WTC11 (cell line): Measurements from ENCODE around the gene PSD2. TPM values are rescaled to one million over a fixed set of nuclear protein-coding genes. Genes with fewer than 3 reads are reported as not detected.

Experiments used
- ATAC-seq: fragments of 200-7000 bp; cut with Tn5 transposase; 2 replicates; pipeline ENCODE4 v1.10.0; 2021; ENCODE audit warnings: mild to moderate bottlenecking, moderate library complexity
- CTCF ChIA-PET: fragments of 300-600 bp; sonication (Branson Sonifier 250); formaldehyde crosslinking; loops from one replicate; lab custom pipeline; 2021; ENCODE audit warnings: antibody characterized with exemption; lab: Charles Lee
- POLR2A ChIA-PET: fragments of 350-600 bp; sonication (Branson Sonifier 250); formaldehyde crosslinking; loops from one replicate; lab custom pipeline; 2021; ENCODE audit warnings: antibody characterized with exemption; lab: Charles Lee
- DNase-seq: peaks from one replicate; pipeline ENCODE4 v3.0.0; 2021; ENCODE audit warnings: low spot score
- H3K27ac Mint-ChIP-seq: 2 replicates; pipeline ENCODE4 v1.8.0; 2021; ENCODE audit warnings: mixed read lengths
- H3K27me3 Mint-ChIP-seq: 2 replicates; pipeline ENCODE4 v1.8.0; 2021; ENCODE audit warnings: low read depth, mild to moderate bottlenecking, moderate library complexity, mixed read lengths
- H3K36me3 Mint-ChIP-seq: 2 replicates; pipeline ENCODE4 v1.8.0; 2021; ENCODE audit warnings: mixed read lengths
- H3K4me1 Mint-ChIP-seq: 2 replicates; pipeline ENCODE4 v1.8.0; 2022; ENCODE audit warnings: mixed read lengths
- H3K4me3 Mint-ChIP-seq: 2 replicates; pipeline ENCODE4 v1.8.0; 2021; ENCODE audit warnings: mild to moderate bottlenecking, moderate library complexity, mixed read lengths
- H3K9me3 Mint-ChIP-seq: 2 replicates; pipeline ENCODE4 v1.8.0; 2021; ENCODE audit warnings: mixed read lengths
- CREB1 ChIP-seq: sonication (generic); formaldehyde crosslinking; IDR thresholded peaks from 2 replicates; pipeline ENCODE4 v1.8.0; 2023; ENCODE audit warnings: mild to moderate bottlenecking, missing genetic modification reagents
- ELF4 ChIP-seq: sonication (generic); formaldehyde crosslinking; IDR thresholded peaks from 2 replicates; pipeline ENCODE4 v1.8.1; 2022; ENCODE audit warnings: low read depth, mild to moderate bottlenecking, moderate library complexity, missing genetic modification reagents
- ETV6 ChIP-seq: sonication (generic); formaldehyde crosslinking; IDR thresholded peaks from 2 replicates; pipeline ENCODE4 v1.8.1; 2022; ENCODE audit warnings: mild to moderate bottlenecking, missing genetic modification reagents
- JAZF1 ChIP-seq: fragments of 250-450 bp; sonication (Bioruptor Pico); IDR thresholded peaks from 2 replicates; pipeline ENCODE4 v1.9.0; 2021; ENCODE audit warnings: moderate library complexity, mild to moderate bottlenecking, inconsistent platforms
- NFYB ChIP-seq: sonication (generic); formaldehyde crosslinking; conservative IDR thresholded peaks from 2 replicates; pipeline ENCODE4 v1.8.0; 2022; ENCODE audit warnings: low read depth, missing genetic modification reagents
- NR1H2 ChIP-seq: sonication (generic); formaldehyde crosslinking; IDR thresholded peaks from 2 replicates; pipeline ENCODE4 v1.9.0; 2021; ENCODE audit warnings: mild to moderate bottlenecking, moderate library complexity, missing genetic modification reagents
- SOX15 ChIP-seq: fragments of 250-450 bp; sonication (Bioruptor Pico); IDR thresholded peaks from 2 replicates; pipeline ENCODE4 v1.9.0; 2021; ENCODE audit warnings: mild to moderate bottlenecking
- ZBTB21 ChIP-seq: sonication (generic); formaldehyde crosslinking; IDR thresholded peaks from 2 replicates; pipeline ENCODE4 v1.8.1; 2023; ENCODE audit warnings: mild to moderate bottlenecking, missing genetic modification reagents, borderline replicate concordance
- ZNF317 ChIP-seq: sonication (generic); formaldehyde crosslinking; IDR thresholded peaks from 2 replicates; pipeline ENCODE4 v1.8.1; 2023; ENCODE audit warnings: low read depth, mild to moderate bottlenecking, moderate library complexity, missing genetic modification reagents, borderline replicate concordance
- total RNA-seq: library from RNA; stranded (reverse); gene quantifications from 3 replicates; pipeline ENCODE4 v1.2.3, GENCODE V29; 2021
- TF ChIP-seq, protein P1 (sequence below): sonication (generic); formaldehyde crosslinking; IDR thresholded peaks from 2 replicates; pipeline ENCODE4 v1.8.1; 2023; ENCODE audit warnings: mild to moderate bottlenecking, moderate library complexity, missing genetic modification reagents
- TF ChIP-seq, protein P2 (sequence below): fragments of 250-450 bp; sonication (Bioruptor Pico); conservative IDR thresholded peaks from 2 replicates; pipeline ENCODE4 v1.9.0; 2021; ENCODE audit warnings: mild to moderate bottlenecking
- TF ChIP-seq, protein P3 (sequence below): fragments of 250-450 bp; sonication (Bioruptor Pico); IDR thresholded peaks from 2 replicates; pipeline ENCODE4 v2.1.2; 2022; ENCODE audit warnings: mild to moderate bottlenecking, moderate library complexity
- TF ChIP-seq, protein P4 (sequence below): sonication (generic); formaldehyde crosslinking; IDR thresholded peaks from 2 replicates; pipeline ENCODE4 v1.8.1; 2023; ENCODE audit warnings: mild to moderate bottlenecking, missing genetic modification reagents, moderate library complexity
- TF ChIP-seq, protein P5 (sequence below): sonication (generic); formaldehyde crosslinking; IDR thresholded peaks from 2 replicates; pipeline ENCODE4 v1.8.0; 2022; ENCODE audit warnings: missing genetic modification reagents
- TF ChIP-seq, protein P6 (sequence below): sonication (generic); formaldehyde crosslinking; IDR thresholded peaks from 2 replicates; pipeline ENCODE4 v1.8.1; 2022; ENCODE audit warnings: low read depth, missing genetic modification reagents, borderline replicate concordance

The PSD2 gene
- total RNA-seq, 1 experiment from 2014 or later: 0.57 TPM

DNA sequence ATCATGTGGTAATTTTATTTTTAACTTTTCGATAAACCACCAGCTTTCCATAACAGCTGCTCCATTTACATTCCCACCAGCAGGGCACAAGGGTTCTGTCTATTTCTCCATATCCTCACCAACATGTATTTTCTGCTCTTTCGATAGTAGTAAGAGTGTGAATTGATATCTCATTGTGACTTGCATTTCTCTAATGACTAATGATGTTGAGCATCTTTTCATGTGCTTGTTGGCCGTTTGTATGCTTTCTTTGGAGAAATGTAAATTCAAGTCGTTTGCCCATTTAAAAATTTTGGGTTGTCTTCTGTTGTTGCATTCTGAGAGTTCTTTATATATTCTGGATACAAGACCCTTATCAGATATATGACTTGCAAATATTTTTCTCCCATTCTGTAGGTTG lies 45.9 kb downstream of the PSD2 start:
- Mint-ChIP-seq H3K4me1 (peaks cover 4% of the 10 kb centered on the region), H3K4me3 (no peak overlapping the region), H3K36me3 (no peaks in the 10 kb centered on the region), H3K27me3 (peaks cover 30% of the 10 kb centered on the region), H3K9me3 (no peaks in the 10 kb centered on the region), H3K27ac (no peak overlapping the region)
- ChIA-PET POLR2A (no interaction called here), CTCF (no interaction called here)
- DNase-seq (no peak), ATAC-seq (no peak)
- TF ChIP-seq ZBTB21 (CRISPR knock-in tag) (no peak), NR1H2 (CRISPR knock-in tag) (no peak), ELF4 (CRISPR knock-in tag) (no peak), SOX15 (CRISPR knock-in tag) (no peak), NFYB (CRISPR knock-in tag) (no peak), CREB1 (CRISPR knock-in tag) (no peak), JAZF1 (no peak), ZNF317 (CRISPR knock-in tag) (no peak), ETV6 (no peak)
- TF ChIP-seq, protein P1, sequence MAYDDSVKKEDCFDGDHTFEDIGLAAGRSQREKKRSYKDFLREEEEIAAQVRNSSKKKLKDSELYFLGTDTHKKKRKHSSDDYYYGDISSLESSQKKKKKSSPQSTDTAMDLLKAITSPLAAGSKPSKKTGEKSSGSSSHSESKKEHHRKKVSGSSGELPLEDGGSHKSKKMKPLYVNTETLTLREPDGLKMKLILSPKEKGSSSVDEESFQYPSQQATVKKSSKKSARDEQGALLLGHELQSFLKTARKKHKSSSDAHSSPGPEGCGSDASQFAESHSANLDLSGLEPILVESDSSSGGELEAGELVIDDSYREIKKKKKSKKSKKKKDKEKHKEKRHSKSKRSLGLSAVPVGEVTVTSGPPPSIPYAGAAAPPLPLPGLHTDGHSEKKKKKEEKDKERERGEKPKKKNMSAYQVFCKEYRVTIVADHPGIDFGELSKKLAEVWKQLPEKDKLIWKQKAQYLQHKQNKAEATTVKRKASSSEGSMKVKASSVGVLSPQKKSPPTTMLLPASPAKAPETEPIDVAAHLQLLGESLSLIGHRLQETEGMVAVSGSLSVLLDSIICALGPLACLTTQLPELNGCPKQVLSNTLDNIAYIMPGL (CRISPR knock-in tag): no peak
- TF ChIP-seq, protein P2, sequence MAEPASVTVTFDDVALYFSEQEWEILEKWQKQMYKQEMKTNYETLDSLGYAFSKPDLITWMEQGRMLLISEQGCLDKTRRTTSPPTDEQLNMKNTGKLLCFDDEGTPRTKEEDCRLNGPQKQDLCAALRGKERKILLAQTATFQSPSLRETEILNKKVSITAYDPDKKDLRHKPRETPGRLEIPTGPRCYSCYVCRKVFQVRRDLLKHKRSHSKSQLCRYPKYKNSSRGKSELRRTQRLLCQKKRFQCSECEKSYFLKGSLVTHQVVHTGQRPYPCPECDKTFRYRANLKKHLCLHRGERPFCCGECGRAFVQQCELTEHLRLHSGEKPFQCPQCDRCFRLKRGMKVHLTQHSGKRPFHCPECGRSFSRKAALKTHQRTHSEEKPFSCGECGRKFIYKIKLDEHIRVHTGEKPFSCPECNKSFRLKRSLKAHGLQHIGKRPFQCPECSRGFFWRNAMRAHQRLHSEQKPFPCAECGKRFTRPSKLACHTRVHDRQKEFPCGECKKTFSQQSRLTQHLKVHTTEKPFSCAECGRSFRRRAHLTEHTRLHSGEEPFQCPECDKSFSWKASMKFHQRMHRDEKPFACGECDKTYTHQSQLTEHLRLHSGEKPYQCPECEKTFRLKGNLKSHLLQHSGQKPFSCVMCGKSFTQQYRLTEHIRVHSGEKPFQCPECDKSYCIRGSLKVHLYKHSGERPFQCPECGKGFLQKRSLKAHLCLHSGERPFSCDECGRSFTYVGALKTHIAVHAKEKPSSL (CRISPR knock-in tag): no peak
- TF ChIP-seq, protein P3, sequence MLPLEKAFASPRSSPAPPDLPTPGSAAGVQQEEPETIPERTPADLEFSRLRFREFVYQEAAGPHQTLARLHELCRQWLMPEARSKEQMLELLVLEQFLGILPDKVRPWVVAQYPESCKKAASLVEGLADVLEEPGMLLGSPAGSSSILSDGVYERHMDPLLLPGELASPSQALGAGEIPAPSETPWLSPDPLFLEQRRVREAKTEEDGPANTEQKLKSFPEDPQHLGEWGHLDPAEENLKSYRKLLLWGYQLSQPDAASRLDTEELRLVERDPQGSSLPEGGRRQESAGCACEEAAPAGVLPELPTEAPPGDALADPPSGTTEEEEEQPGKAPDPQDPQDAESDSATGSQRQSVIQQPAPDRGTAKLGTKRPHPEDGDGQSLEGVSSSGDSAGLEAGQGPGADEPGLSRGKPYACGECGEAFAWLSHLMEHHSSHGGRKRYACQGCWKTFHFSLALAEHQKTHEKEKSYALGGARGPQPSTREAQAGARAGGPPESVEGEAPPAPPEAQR (CRISPR knock-in tag): no peak
- TF ChIP-seq, protein P4, sequence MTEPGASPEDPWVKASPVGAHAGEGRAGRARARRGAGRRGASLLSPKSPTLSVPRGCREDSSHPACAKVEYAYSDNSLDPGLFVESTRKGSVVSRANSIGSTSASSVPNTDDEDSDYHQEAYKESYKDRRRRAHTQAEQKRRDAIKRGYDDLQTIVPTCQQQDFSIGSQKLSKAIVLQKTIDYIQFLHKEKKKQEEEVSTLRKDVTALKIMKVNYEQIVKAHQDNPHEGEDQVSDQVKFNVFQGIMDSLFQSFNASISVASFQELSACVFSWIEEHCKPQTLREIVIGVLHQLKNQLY (CRISPR knock-in tag): no peak
- TF ChIP-seq, protein P5, sequence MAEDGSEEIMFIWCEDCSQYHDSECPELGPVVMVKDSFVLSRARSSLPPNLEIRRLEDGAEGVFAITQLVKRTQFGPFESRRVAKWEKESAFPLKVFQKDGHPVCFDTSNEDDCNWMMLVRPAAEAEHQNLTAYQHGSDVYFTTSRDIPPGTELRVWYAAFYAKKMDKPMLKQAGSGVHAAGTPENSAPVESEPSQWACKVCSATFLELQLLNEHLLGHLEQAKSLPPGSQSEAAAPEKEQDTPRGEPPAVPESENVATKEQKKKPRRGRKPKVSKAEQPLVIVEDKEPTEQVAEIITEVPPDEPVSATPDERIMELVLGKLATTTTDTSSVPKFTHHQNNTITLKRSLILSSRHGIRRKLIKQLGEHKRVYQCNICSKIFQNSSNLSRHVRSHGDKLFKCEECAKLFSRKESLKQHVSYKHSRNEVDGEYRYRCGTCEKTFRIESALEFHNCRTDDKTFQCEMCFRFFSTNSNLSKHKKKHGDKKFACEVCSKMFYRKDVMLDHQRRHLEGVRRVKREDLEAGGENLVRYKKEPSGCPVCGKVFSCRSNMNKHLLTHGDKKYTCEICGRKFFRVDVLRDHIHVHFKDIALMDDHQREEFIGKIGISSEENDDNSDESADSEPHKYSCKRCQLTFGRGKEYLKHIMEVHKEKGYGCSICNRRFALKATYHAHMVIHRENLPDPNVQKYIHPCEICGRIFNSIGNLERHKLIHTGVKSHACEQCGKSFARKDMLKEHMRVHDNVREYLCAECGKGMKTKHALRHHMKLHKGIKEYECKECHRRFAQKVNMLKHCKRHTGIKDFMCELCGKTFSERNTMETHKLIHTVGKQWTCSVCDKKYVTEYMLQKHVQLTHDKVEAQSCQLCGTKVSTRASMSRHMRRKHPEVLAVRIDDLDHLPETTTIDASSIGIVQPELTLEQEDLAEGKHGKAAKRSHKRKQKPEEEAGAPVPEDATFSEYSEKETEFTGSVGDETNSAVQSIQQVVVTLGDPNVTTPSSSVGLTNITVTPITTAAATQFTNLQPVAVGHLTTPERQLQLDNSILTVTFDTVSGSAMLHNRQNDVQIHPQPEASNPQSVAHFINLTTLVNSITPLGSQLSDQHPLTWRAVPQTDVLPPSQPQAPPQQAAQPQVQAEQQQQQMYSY (CRISPR knock-in tag): no peak
- TF ChIP-seq, protein P6, sequence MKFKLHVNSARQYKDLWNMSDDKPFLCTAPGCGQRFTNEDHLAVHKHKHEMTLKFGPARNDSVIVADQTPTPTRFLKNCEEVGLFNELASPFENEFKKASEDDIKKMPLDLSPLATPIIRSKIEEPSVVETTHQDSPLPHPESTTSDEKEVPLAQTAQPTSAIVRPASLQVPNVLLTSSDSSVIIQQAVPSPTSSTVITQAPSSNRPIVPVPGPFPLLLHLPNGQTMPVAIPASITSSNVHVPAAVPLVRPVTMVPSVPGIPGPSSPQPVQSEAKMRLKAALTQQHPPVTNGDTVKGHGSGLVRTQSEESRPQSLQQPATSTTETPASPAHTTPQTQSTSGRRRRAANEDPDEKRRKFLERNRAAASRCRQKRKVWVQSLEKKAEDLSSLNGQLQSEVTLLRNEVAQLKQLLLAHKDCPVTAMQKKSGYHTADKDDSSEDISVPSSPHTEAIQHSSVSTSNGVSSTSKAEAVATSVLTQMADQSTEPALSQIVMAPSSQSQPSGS (CRISPR knock-in tag): no peak
